Glutamatergic neuron (in vitro differentiated cells): ENCODE results near the gene EFNA5. TPM values are rescaled to one million over a fixed set of nuclear protein-coding genes. Genes with fewer than 3 reads are reported as not detected.

ENCODE experiments used
- DNase-seq: peaks from one replicate; pipeline ENCODE4 v3.0.0; 2022
- H3K27ac Mint-ChIP-seq: one replicate; pipeline ENCODE4 v1.8.0; 2020; ENCODE audit warnings: mild to moderate bottlenecking, mixed read lengths, inconsistent platforms; ENCODE audit not compliant: unreplicated experiment
- H3K27me3 Mint-ChIP-seq: one replicate; pipeline ENCODE4 v1.8.0; 2020; ENCODE audit warnings: mild to moderate bottlenecking, moderate library complexity, mixed read lengths, inconsistent platforms; ENCODE audit not compliant: unreplicated experiment
- H3K36me3 Mint-ChIP-seq: one replicate; pipeline ENCODE4 v1.8.0; 2020; ENCODE audit warnings: mild to moderate bottlenecking, mixed read lengths, inconsistent platforms; ENCODE audit not compliant: unreplicated experiment
- H3K4me1 Mint-ChIP-seq: one replicate; pipeline ENCODE4 v1.8.0; 2020; ENCODE audit warnings: mild to moderate bottlenecking, low read depth, mixed read lengths, inconsistent platforms; ENCODE audit not compliant: unreplicated experiment
- H3K4me3 Mint-ChIP-seq: one replicate; pipeline ENCODE4 v1.8.0; 2020; ENCODE audit warnings: mild to moderate bottlenecking, mixed read lengths, inconsistent platforms; ENCODE audit not compliant: unreplicated experiment
- H3K9me3 Mint-ChIP-seq: one replicate; pipeline ENCODE4 v1.8.0; 2020; ENCODE audit warnings: mild to moderate bottlenecking, moderate library complexity, mixed read lengths, inconsistent platforms; ENCODE audit not compliant: unreplicated experiment
- CTCF ChIP-seq: fragments of 200-600 bp; sonication (generic); IDR thresholded peaks from one replicate; pipeline ENCODE4 v1.5.0; 2021; ENCODE audit not compliant: partially characterized antibody, unreplicated experiment
- total RNA-seq: library from RNA; stranded (reverse); fragmentation: NEBNext Ultra II Directional; extraction: Animal tissue kit (Norgen Biotek cat#: 25700); gene quantifications from one replicate; pipeline ENCODE4 v1.2.1, GENCODE V29; 2021; ENCODE audit not compliant: unreplicated experiment

Gene EFNA5
- total RNA-seq, 1 donor from 2014 or later, result 158 TPM

GRCh38 chr5:107636068-107636467, 34.7 kb downstream of the EFNA5 start:
- H3K36me3 Mint-ChIP-seq, result no peaks in the 10 kb centered on the region
- peaks cover 75% of the 10 kb centered on the region for H3K4me1 Mint-ChIP-seq

GRCh38 chr5:107634981-107635848, 35.5 kb downstream of the EFNA5 start:
- no peak for DNase-seq
- no peaks in the 10 kb centered on the region for H3K27me3 Mint-ChIP-seq
- TF ChIP-seq CTCF, result no peak
- H3K27ac Mint-ChIP-seq, result peak overlapping the region; percentile 6
- peak overlapping the region; percentile 32 for H3K4me3 Mint-ChIP-seq
- peaks cover 7% of the 10 kb centered on the region for H3K9me3 Mint-ChIP-seq
- peaks cover 73% of the 10 kb centered on the region for H3K4me1 Mint-ChIP-seq
- no peaks in the 10 kb centered on the region for H3K36me3 Mint-ChIP-seq

More at GRCh38 chr5:107636068-107636467, 34.7 kb downstream of the EFNA5 start:
- H3K27me3 Mint-ChIP-seq, result no peaks in the 10 kb centered on the region
- no peak for DNase-seq
- H3K4me3 Mint-ChIP-seq, result no peak overlapping the region
- H3K9me3 Mint-ChIP-seq, result peaks cover 7% of the 10 kb centered on the region
- H3K27ac Mint-ChIP-seq, result peak overlapping the region; percentile 48
- TF ChIP-seq CTCF, result no peak

- DNase-seq, result peak; percentile 33
- Mint-ChIP-seq H3K4me1 (peaks cover 67% of the 10 kb centered on the region), H3K27ac (peak overlapping the region; percentile 77), H3K9me3 (peaks cover 7% of the 10 kb centered on the region), H3K4me3 (peak overlapping the region; percentile 35), H3K27me3 (no peaks in the 10 kb centered on the region), H3K36me3 (no peaks in the 10 kb centered on the region)
- TF ChIP-seq CTCF, result no peak
These were observed 37.4 kb downstream of the EFNA5 start for GRCh38 chr5:107633171-107633901.

- H3K4me3 Mint-ChIP-seq, result peak overlapping the region; percentile 39
- peak overlapping the region; percentile 67 for H3K27ac Mint-ChIP-seq
- TF ChIP-seq CTCF, result no peak
- peak; percentile 50 for DNase-seq
- peaks cover 7% of the 10 kb centered on the region for H3K9me3 Mint-ChIP-seq
- no peaks in the 10 kb centered on the region for H3K27me3 Mint-ChIP-seq
- H3K4me1 Mint-ChIP-seq, result peaks cover 63% of the 10 kb centered on the region
- H3K36me3 Mint-ChIP-seq, result no peaks in the 10 kb centered on the region
These were observed 38.9 kb downstream of the EFNA5 start for GRCh38 chr5:107631805-107632362.

GRCh38 chr5:107630184-107630583, 40.6 kb downstream of the EFNA5 start:
- H3K36me3 Mint-ChIP-seq, result no peaks in the 10 kb centered on the region
- H3K27ac Mint-ChIP-seq, result no peak overlapping the region
- no peak for TF ChIP-seq CTCF
- H3K9me3 Mint-ChIP-seq, result peaks cover 7% of the 10 kb centered on the region
- no peak overlapping the region for H3K4me3 Mint-ChIP-seq
- H3K4me1 Mint-ChIP-seq, result peaks cover 52% of the 10 kb centered on the region
- H3K27me3 Mint-ChIP-seq, result no peaks in the 10 kb centered on the region
- DNase-seq, result no peak
